GM23338 (cell line): Measurements from ENCODE around the gene ZFYVE27. TPM values are rescaled to one million over a fixed set of nuclear protein-coding genes. Genes with fewer than 3 reads are reported as not detected.

Source experiments
- ATAC-seq: fragments of 200-7000 bp; cut with Tn5 transposase; 3 replicates; pipeline ENCODE4 v1.9.1; 2020
- DNase-seq: peaks from one replicate; pipeline ENCODE4 v3.0.0-alpha.2; 2015; ENCODE audit warnings: low spot score
- H2AFZ ChIP-seq: fragments of 200-600 bp; sonication (generic); 2 replicates; pipeline ENCODE4 v1.8.0; 2016; ENCODE audit warnings: antibody characterized with exemption, mild to moderate bottlenecking, moderate library complexity
- H3F3A ChIP-seq: fragments of 200-600 bp; sonication (generic); replicated peaks from 2 replicates; pipeline ENCODE4 v1.8.0; 2017; ENCODE audit warnings: antibody characterized with exemption, mixed run types, low read depth
- H3K27ac ChIP-seq: fragments of 200-600 bp; sonication (generic); 2 replicates; pipeline ENCODE4 v1.6.1; 2016; ENCODE audit warnings: low read depth
- H3K27me3 ChIP-seq: fragments of 200-600 bp; sonication (generic); 2 replicates; pipeline ENCODE4 v1.8.0; 2016; ENCODE audit warnings: mild to moderate bottlenecking, mixed run types, moderate library complexity; ENCODE audit not compliant: insufficient read depth
- H3K36me3 ChIP-seq: fragments of 200-600 bp; sonication (generic); 2 replicates; pipeline ENCODE4 v1.8.0; 2016; ENCODE audit warnings: mild to moderate bottlenecking; ENCODE audit not compliant: insufficient read depth
- H3K4me1 ChIP-seq: fragments of 200-600 bp; sonication (generic); 2 replicates; pipeline ENCODE4 v1.8.0; 2016; ENCODE audit warnings: mild to moderate bottlenecking, moderate library complexity; ENCODE audit not compliant: insufficient read depth
- H3K4me2 ChIP-seq: fragments of 200-600 bp; sonication (generic); 2 replicates; pipeline ENCODE4 v1.7.1; 2017; ENCODE audit warnings: mixed run types
- H3K4me3 ChIP-seq: fragments of 200-600 bp; sonication (generic); 2 replicates; pipeline ENCODE4 v1.6.1; 2016; ENCODE audit warnings: mixed run types
- H3K79me2 ChIP-seq: fragments of 200-600 bp; sonication (generic); replicated peaks from 2 replicates; pipeline ENCODE4 v1.8.0; 2017; ENCODE audit warnings: mild to moderate bottlenecking; ENCODE audit not compliant: insufficient read depth
- H3K9me2 ChIP-seq: fragments of 200-600 bp; sonication (generic); 2 replicates; pipeline ENCODE4 v1.8.0; 2017; ENCODE audit not compliant: insufficient read depth
- H4K20me1 ChIP-seq: fragments of 200-600 bp; sonication (generic); replicated peaks from 2 replicates; pipeline ENCODE4 v1.8.0; 2017; ENCODE audit warnings: mild to moderate bottlenecking; ENCODE audit not compliant: insufficient read depth
- H3K27ac Mint-ChIP-seq: 2 replicates; pipeline ENCODE4 v1.8.0; 2020; ENCODE audit warnings: inconsistent platforms, mild to moderate bottlenecking, moderate library complexity, mixed read lengths
- H3K27me3 Mint-ChIP-seq: 3 replicates; pipeline ENCODE4 v1.8.0; 2022; ENCODE audit warnings: low read depth, mild to moderate bottlenecking, moderate library complexity, mixed read lengths, inconsistent platforms; ENCODE audit not compliant: insufficient read depth, poor library complexity
- H3K36me3 Mint-ChIP-seq: 3 replicates; pipeline ENCODE4 v1.8.0; 2021; ENCODE audit warnings: low read depth, mild to moderate bottlenecking, inconsistent platforms, moderate library complexity, mixed read lengths
- H3K4me1 Mint-ChIP-seq: 3 replicates; pipeline ENCODE4 v1.8.0; 2020; ENCODE audit warnings: mild to moderate bottlenecking, inconsistent platforms, mixed read lengths
- H3K4me3 Mint-ChIP-seq: 3 replicates; pipeline ENCODE4 v1.8.0; 2021; ENCODE audit warnings: moderate library complexity, mild to moderate bottlenecking, inconsistent platforms, mixed read lengths
- H3K9me3 Mint-ChIP-seq: 3 replicates; pipeline ENCODE4 v1.8.0; 2020; ENCODE audit warnings: moderate library complexity, mild to moderate bottlenecking, inconsistent platforms, mixed read lengths
- CTCF ChIP-seq, 2 experiments: fragments of 200-600 bp in 1 of 2; sonication (generic) in 1 of 2; conservative IDR thresholded peaks; 2 replicates each; pipeline versions ENCODE4 v1.5.1 to v1.6.1; 2016 to 2017; ENCODE audit warnings: antibody characterized with exemption in 2 of 2, low read depth in 2 of 2, mild to moderate bottlenecking in 2 of 2, moderate library complexity in 1 of 2
- ETS1 ChIP-seq: IDR thresholded peaks from 2 replicates; pipeline ENCODE4 v1.6.1; 2016; ENCODE audit warnings: antibody characterized with exemption
- EZH2 ChIP-seq: fragments of 200-600 bp; sonication (generic); IDR thresholded peaks from one replicate; pipeline ENCODE4 v1.8.0; 2017; ENCODE audit warnings: antibody characterized with exemption, mild to moderate bottlenecking, low read depth; ENCODE audit not compliant: unreplicated experiment
- EZH2phosphoT487 ChIP-seq: fragments of 200-600 bp; sonication (generic); IDR thresholded peaks from one replicate; pipeline ENCODE4 v1.8.1; 2018; ENCODE audit warnings: antibody characterized with exemption; ENCODE audit not compliant: unreplicated experiment
- POLR2AphosphoS5 ChIP-seq: IDR thresholded peaks from 2 replicates; pipeline ENCODE4 v1.6.1; 2016; ENCODE audit warnings: antibody characterized with exemption, low read depth
- REST ChIP-seq: IDR thresholded peaks from one replicate; pipeline ENCODE4 v1.6.1; 2018; ENCODE audit warnings: antibody characterized with exemption; ENCODE audit not compliant: unreplicated experiment
- STAT1 ChIP-seq: IDR thresholded peaks from one replicate; pipeline ENCODE4 v1.6.1; 2016; ENCODE audit warnings: antibody characterized with exemption; ENCODE audit not compliant: unreplicated experiment
- ZNF114 ChIP-seq: fragments of 250-450 bp; sonication (Bioruptor Pico); IDR thresholded peaks from 2 replicates; pipeline ENCODE4 v1.5.0; 2020; ENCODE audit warnings: mild to moderate bottlenecking, moderate library complexity
- ZNF331 ChIP-seq: fragments of 250-450 bp; sonication (Bioruptor Pico); IDR thresholded peaks from 2 replicates; pipeline ENCODE4 v1.5.0; 2020; ENCODE audit warnings: low read depth, mild to moderate bottlenecking, moderate library complexity
- ZNF462 ChIP-seq: fragments of 250-450 bp; sonication (Bioruptor Pico); IDR thresholded peaks from 2 replicates; pipeline ENCODE4 v1.5.0; 2020; ENCODE audit warnings: mild to moderate bottlenecking, moderate library complexity
- polyA plus RNA-seq: library from polyadenylated mRNA; unstranded; fragments of >200 nt; fragmentation: Nextera tagmentation; extraction: Ambion mirVana; gene quantifications from 2 replicates; pipeline ENCODE4 v1.2.1, GENCODE V29; 2016
- total RNA-seq: library from RNA; depleted of rRNA; stranded (reverse); fragments of >200 nt; shearing (Covaris generic); gene quantifications from 2 replicates; pipeline ENCODE4 v1.2.3, GENCODE V29; 2014

Gene ZFYVE27
- total and polyA plus RNA-seq, 2 experiments from 2014 or later: 15.0 to 25.8 TPM

GRCh38 chr10:97705006-97705670 lies 31.8 kb upstream of the ZFYVE27 start:
- Histone ChIP-seq H3K36me3 (no peaks in the 10 kb centered on the region), H3K79me2 (no peaks in the 10 kb centered on the region), H2AFZ (no peak overlapping the region), H3K27me3 (no peaks in the 10 kb centered on the region), H3K4me2 (no peak overlapping the region), H3K27ac (no peak overlapping the region), H3K4me3 (no peak overlapping the region), H4K20me1 (no peaks in the 10 kb centered on the region), H3F3A (0 out of 2 replicates have a peak, but pooled peaks cover 3% of the 10 kb centered on the region), H3K9me2 (no peaks in the 10 kb centered on the region), H3K4me1 (no peaks in the 10 kb centered on the region)
- Mint-ChIP-seq H3K27me3 (peaks cover 7% of the 10 kb centered on the region), H3K9me3 (no peaks in the 10 kb centered on the region), H3K36me3 (no peaks in the 10 kb centered on the region), H3K4me1 (peaks cover 12% of the 10 kb centered on the region), H3K27ac (no peak overlapping the region), H3K4me3 (no peak overlapping the region)
- TF ChIP-seq POLR2AphosphoS5: no peak
- TF ChIP-seq ZNF331 (CRISPR knock-in tag): no peak
- TF ChIP-seq STAT1: no peak
- no peak for TF ChIP-seq REST
- no peak for TF ChIP-seq ZNF114
- TF ChIP-seq ZNF462 (CRISPR knock-in tag): no peak
- no peak for TF ChIP-seq CTCF (conservative IDR thresholded peaks at IDR 0.05; ENCODE audit: low read depth in 2 of 2)
- no peak for TF ChIP-seq EZH2
- no peak for TF ChIP-seq ETS1
- TF ChIP-seq EZH2phosphoT487: no peak
- no peak for ATAC-seq
- no peak for DNase-seq
